Stimulated activated CD8-positive, alpha-beta memory T cell treated with anti-CD3 and anti-CD28 coated beads, Interleukin-12 subunit alpha, Interleukin-12 subunit beta, amount 100 ng/mL, for 4 hours (primary cell): ENCODE measurements around the gene NLRP3.
A peak's percentile ranks its signal among the peaks of the same experiment; 100 is the strongest.
"Not testable (repeated sequence)": the region's sequence is repeated elsewhere in the genome, so short reads cannot be mapped to it uniquely, and the experiment has no call there.

Source experiments
- DNase-seq: peaks from one replicate; pipeline ENCODE4 v3.0.0-alpha.2; 2020; ENCODE audit warnings: low read depth

Gene NLRP3

GRCh38 chr1:247415423-247416361 lies at the start of gene NLRP3:
TSS of gene NLRP3 (plus strand) at chr1:247416173. CDS start at chr1:247418801, 2,628 bp downstream.
- DNase-seq: peak; percentile 16

GRCh38 chr1:247366345-247366744 lies 49.6 kb upstream of the NLRP3 start:
- DNase-seq: not testable (repeated sequence)

GRCh38 chr1:247366926-247367645 lies 48.9 kb upstream of the NLRP3 start:
- no peak for DNase-seq

- no peak for DNase-seq
Measured at GRCh38 chr1:247367786-247368422, 48.1 kb upstream of the NLRP3 start.

GRCh38 chr1:247368490-247369145 lies 47.4 kb upstream of the NLRP3 start:
- DNase-seq: no peak

GRCh38 chr1:247370786-247371732 lies 44.9 kb upstream of the NLRP3 start:
- DNase-seq: no peak

- no peak for DNase-seq
Measured at GRCh38 chr1:247371801-247372259, 44.1 kb upstream of the NLRP3 start.

GRCh38 chr1:247373721-247374141 lies 42.2 kb upstream of the NLRP3 start:
- peak; percentile 23 for DNase-seq

DNA sequence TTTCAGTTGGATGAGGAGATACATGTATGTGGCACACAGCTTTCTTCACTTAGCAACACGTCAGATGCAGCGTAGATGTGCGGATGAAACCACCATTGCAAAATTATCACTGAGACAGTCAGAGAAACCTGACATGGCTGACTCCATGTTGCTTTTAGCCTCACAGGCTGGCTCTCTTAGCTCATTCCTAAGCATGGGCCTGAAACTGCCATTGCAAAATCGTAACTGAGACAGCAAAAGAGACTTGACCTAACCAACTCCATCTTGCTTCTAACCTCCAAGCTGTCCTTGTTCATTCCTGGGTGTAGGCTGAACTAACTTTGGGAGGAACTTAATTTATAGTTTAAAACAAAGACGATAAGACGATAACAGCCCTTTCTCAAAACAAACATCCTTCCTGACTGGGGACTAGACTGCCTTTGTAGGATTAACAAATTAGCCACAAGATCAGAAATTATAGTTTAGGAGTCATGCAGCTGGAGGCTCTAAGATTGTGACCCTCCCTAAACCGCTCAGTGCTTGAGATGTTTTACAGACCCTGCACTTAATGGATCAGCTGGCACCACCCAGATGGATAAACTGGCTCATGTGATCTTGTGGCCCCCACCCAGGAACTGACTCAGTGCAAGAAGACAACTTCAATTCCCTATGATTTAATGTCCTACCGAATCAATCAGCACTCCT lies 41.2 kb upstream of the NLRP3 start:
- not testable (repeated sequence) for DNase-seq

DNA sequence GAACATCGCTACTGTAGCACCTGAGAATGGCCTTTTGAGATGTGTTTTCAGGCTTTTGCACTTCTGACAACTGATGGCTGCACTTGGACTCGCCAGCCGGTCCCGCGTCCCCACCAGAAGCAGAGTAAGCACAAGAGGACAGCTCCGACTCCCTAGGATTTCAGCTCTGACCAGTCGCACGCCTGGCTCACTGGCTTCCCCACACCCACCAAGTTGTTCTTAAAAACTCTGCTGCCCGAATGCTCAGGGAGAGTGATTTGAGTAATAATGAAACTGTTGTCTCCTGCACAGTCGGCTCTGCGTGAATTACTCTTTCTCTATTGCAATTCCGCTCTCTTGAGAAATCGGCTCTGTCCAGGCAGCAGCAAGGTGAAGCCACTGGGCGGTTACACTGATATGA lies 40.2 kb upstream of the NLRP3 start:
- DNase-seq: no peak

GRCh38 chr1:247376659-247377058 lies 39.3 kb upstream of the NLRP3 start:
- DNase-seq: no peak

GRCh38 chr1:247377656-247378055 lies 38.3 kb upstream of the NLRP3 start:
- not testable (repeated sequence) for DNase-seq

DNA sequence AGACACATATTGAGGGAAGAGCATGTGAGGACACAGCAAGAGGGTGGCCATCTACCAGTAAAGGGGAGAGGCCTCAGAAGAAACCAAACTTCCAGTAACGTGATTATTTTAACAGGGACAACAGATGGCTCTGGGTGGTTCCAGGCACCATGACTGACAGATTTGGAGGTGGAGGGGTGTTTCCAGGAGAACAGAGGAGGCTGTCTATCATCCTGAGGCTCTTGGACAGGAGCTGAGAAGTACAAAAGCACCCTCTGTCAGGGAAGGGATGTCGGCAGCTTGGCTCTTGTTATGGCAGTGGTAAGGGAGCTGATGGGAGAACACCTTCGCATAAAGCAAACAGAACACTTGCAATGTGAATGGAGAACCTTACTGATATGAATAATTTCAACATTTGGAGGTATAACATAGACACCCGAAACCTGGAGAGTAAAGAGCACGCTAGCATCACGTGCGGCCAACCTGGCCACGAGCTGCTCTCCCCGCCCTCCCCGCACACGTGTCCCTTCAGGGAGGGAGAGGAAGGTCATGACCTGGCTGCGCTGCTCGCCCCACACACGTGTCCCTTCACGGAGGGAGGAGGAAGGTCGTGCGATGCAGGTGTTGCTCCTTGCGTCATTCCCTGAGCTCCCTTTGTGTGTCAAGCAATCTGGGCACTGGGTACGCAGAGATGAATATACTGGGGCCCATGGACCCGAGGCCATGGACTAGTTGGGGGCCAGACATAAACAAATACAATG lies 37.5 kb upstream of the NLRP3 start:
- DNase-seq: no peak

- no peak for DNase-seq
Measured at GRCh38 chr1:247385283-247385682, 30.7 kb upstream of the NLRP3 start.

GRCh38 chr1:247386217-247386616 lies 29.8 kb upstream of the NLRP3 start:
- DNase-seq: no peak

GRCh38 chr1:247386687-247387086 lies 29.3 kb upstream of the NLRP3 start:
- DNase-seq: no peak

GRCh38 chr1:247387096-247387495 lies 28.9 kb upstream of the NLRP3 start:
- no peak for DNase-seq

DNA sequence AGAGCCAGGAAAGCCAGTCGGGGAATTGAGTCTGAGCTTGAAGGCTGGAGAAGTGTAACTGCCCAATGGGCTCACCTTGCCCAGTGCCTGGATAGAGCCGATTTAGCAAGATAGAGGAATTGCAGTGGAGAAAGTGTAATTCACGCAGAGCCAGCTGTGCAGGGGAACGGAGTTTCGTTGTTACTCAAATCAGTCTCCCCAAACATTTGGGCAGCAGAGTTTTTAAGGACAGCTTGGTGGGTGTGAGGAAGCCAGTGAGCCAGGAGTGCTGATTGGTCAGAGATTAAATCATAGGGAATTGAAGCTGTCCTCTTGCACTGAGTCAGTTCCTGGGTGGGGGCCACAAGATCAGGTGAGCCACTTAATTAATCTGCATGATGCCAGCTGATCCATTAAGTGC lies 28.4 kb upstream of the NLRP3 start:
- DNase-seq: no peak

DNA sequence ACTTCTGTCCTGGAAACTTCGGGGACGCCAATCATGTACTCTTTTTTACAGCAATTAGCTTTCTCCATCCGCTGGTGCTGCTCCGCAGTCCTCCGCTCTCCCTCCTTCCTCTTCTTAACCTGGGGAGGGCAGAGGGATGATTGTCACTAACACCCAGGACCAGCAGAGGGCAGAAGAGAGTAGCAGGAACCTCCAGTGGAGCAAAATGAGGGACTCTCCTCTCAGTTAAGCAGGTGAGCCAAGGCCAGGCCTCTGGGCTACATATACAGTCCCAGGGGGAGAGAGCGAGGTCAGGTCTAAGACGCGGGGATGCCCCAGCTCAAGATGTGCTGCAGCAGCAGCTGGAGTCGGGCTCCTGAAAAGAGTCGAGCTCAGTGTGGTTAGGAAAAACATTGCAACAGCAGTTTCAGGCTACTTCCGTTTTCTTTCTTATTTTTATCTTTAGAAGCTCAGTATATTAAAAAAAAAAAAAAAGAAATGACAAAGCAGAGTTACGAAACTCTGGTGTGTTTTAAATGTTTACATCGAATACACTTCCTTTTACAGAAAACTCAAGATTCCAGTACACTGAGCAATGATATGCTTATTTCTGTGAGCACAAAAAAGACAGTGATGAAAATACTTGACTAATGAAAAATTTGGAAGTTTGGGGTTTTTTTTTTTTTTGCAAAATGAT lies 25.7 kb upstream of the NLRP3 start:
- DNase-seq: peak; percentile 62
